SIG-M5 treated with dmso at 0.1 percent for 504 hours (cell line): ENCODE results near the gene SNTB2.
"Not testable (repeated sequence)": the region's sequence is repeated elsewhere in the genome, so short reads cannot be mapped to it uniquely, and the experiment has no call there.

ENCODE experiments used
- DNase-seq: peaks from one replicate; lab custom pipeline; 2025; ENCODE audit not compliant: unreplicated experiment; lab: John Stamatoyannopoulos, UW

The SNTB2 gene

GRCh38 chr16:69283851-69284250, 96.9 kb downstream of the SNTB2 start:
- DNase-seq, result no peak

- DNase-seq, result no peak
Observed at GRCh38 chr16:69285240-69285639, 98.3 kb downstream of the SNTB2 start.

- peak; percentile 61 for DNase-seq
Observed at GRCh38 chr16:69286941-69287713, 100.2 kb downstream of the SNTB2 start.

- DNase-seq, result not testable (repeated sequence)
Observed at GRCh38 chr16:69291657-69292056, 104.7 kb downstream of the SNTB2 start.

GRCh38 chr16:69293401-69293800, 106.4 kb downstream of the SNTB2 start:
- no peak for DNase-seq

- DNase-seq, result no peak
Observed at GRCh38 chr16:69294051-69294450, 107.1 kb downstream of the SNTB2 start.

GRCh38 chr16:69296771-69297170, 109.8 kb downstream of the SNTB2 start:
- not testable (repeated sequence) for DNase-seq

GRCh38 chr16:69298261-69298660, 111.3 kb downstream of the SNTB2 start:
- no peak for DNase-seq

GRCh38 chr16:69301187-69301586, 114.2 kb downstream of the SNTB2 start:
- DNase-seq, result no peak

GRCh38 chr16:69301861-69302260, 114.9 kb downstream of the SNTB2 start:
- no peak for DNase-seq

- no peak for DNase-seq
Observed at GRCh38 chr16:69302301-69302700, 115.3 kb downstream of the SNTB2 start.

- DNase-seq, result no peak
Observed at GRCh38 chr16:69306031-69306430, 119.1 kb downstream of the SNTB2 start.

- no peak for DNase-seq
Observed at GRCh38 chr16:69307091-69307490, 120.1 kb downstream of the SNTB2 start.

GRCh38 chr16:69307856-69308255, 120.9 kb downstream of the SNTB2 start:
- no peak for DNase-seq

- DNase-seq, result no peak
Observed at GRCh38 chr16:69309316-69309715, 122.4 kb downstream of the SNTB2 start.

- DNase-seq, result peak; percentile 93
Observed at GRCh38 chr16:69310653-69311532, 123.9 kb downstream of the SNTB2 start, which contains the start of gene VPS4A. TSS of gene VPS4A (plus strand) at chr16:69311350. CDS start at chr16:69311512, 162 bp downstream.

- no peak for DNase-seq
Observed at GRCh38 chr16:69311533-69312387, 124.8 kb downstream of the SNTB2 start.

- DNase-seq, result no peak
Observed at GRCh38 chr16:69313469-69313868, 126.5 kb downstream of the SNTB2 start.

GRCh38 chr16:69314534-69314933, 127.6 kb downstream of the SNTB2 start:
- no peak for DNase-seq

GRCh38 chr16:69315486-69316311, 128.7 kb downstream of the SNTB2 start:
- peak; percentile 29 for DNase-seq
